HepG2 (cell line): ENCODE data around the gene KCTD14. TPM values are rescaled to one million over a fixed set of nuclear protein-coding genes. Genes with fewer than 3 reads are reported as not detected.

Source experiments
- HMG20A ChIP-seq: IDR thresholded peaks from 2 replicates; pipeline ENCODE4 v1.6.1; 2016; ENCODE audit warnings: borderline replicate concordance
- HMGXB3 ChIP-seq: sonication (generic); formaldehyde crosslinking; IDR thresholded peaks from 2 replicates; pipeline ENCODE4 v1.4.0; 2020; ENCODE audit warnings: missing genetic modification reagents, borderline replicate concordance
- NFE2 ChIP-seq: sonication (generic); formaldehyde crosslinking; IDR thresholded peaks from 2 replicates; pipeline ENCODE4 v1.4.0; 2020; ENCODE audit warnings: missing genetic modification reagents
- NFE2L2 ChIP-seq: fragments of 150-350 bp; IDR thresholded peaks from 2 replicates; pipeline ENCODE4 v1.6.1; 2014; ENCODE audit warnings: low read length
- NKX3-1 ChIP-seq: sonication (generic); formaldehyde crosslinking; IDR thresholded peaks from 2 replicates; pipeline ENCODE4 v1.5.0; 2020; ENCODE audit warnings: missing genetic modification reagents
- PLRG1 ChIP-seq: fragments of 450-650 bp; conservative IDR thresholded peaks from 2 replicates; pipeline ENCODE4 v1.6.1; 2016
- SSRP1 ChIP-seq: IDR thresholded peaks from 2 replicates; pipeline ENCODE4 v1.6.1; 2016; ENCODE audit warnings: control low read depth
- THAP9 ChIP-seq: sonication (generic); formaldehyde crosslinking; IDR thresholded peaks from 2 replicates; pipeline ENCODE4; 2020; ENCODE audit warnings: missing genetic modification reagents, mild to moderate bottlenecking, borderline replicate concordance
- YY1 ChIP-seq: IDR thresholded peaks from 2 replicates; pipeline ENCODE4 v1.6.1; 2011; ENCODE audit warnings: low read length, low read depth, moderate library complexity, mild to moderate bottlenecking; ENCODE audit not compliant: insufficient read depth, insufficient replicate concordance
- ZFY ChIP-seq: sonication (generic); formaldehyde crosslinking; IDR thresholded peaks from 2 replicates; pipeline ENCODE4 v1.4.0; 2020; ENCODE audit warnings: missing genetic modification reagents
- ZNF407 ChIP-seq: sonication (generic); formaldehyde crosslinking; IDR thresholded peaks from one replicate; pipeline ENCODE4 v1.5.1; 2020; ENCODE audit warnings: mild to moderate bottlenecking, missing genetic modification reagents; ENCODE audit errors: not compliant biosample characterization
- ZNF546 ChIP-seq: sonication (generic); formaldehyde crosslinking; conservative IDR thresholded peaks from 2 replicates; pipeline ENCODE4 v1.8.1; 2023; ENCODE audit warnings: mild to moderate bottlenecking, missing genetic modification reagents
- ZNF576 ChIP-seq: sonication (generic); formaldehyde crosslinking; IDR thresholded peaks from 2 replicates; pipeline ENCODE4 v1.4.0; 2020; ENCODE audit warnings: mild to moderate bottlenecking, missing genetic modification reagents
- polyA plus RNA-seq, 8 experiments: library from polyadenylated mRNA; depleted of rRNA in 3 of 8; stranded (reverse) in 7 of 8; unstranded in 1 of 8; fragments of >200 nt; fragmentation: Illumina TruSeq in 4 of 8; extraction: Trizol in 4 of 8; gene quantifications; 2 replicates each; pipeline versions ENCODE4 v1.2.1 to v1.2.3, GENCODE V29; 2011 to 2016; ENCODE audit warnings: low read depth in 4 of 8, missing spikeins in 1 of 8, mixed read lengths in 1 of 8; ENCODE audit not compliant: insufficient read depth in 1 of 8
- total RNA-seq, 5 experiments: library from RNA; depleted of rRNA; stranded (reverse); fragments of >200 nt; fragmentation: Illumina TruSeq; extraction: Trizol; gene quantifications; 2 replicates each; pipeline ENCODE4 v1.2.3, GENCODE V29; 2016; ENCODE audit warnings: low read depth in 1 of 5

KCTD14 gene
- total and polyA plus RNA-seq, 2 of the 13 experiments (the other 11 are each of a cell fraction or from before 2014, with no cell fraction given): 10.3 to 15.6 TPM

GRCh38 chr11:78061088-78061920, 38.2 kb upstream of the KCTD14 start (continued):
- TF ChIP-seq NFE2 (no peak), YY1 (no peak), ZNF546 (CRISPR knock-in tag) (no peak), ZNF407 (CRISPR knock-in tag) (no peak), ZNF576 (CRISPR knock-in tag) (no peak), PLRG1 (no peak), HMGXB3 (no peak), NKX3-1 (CRISPR knock-in tag) (no peak), SSRP1 (CRISPR knock-in tag) (no peak), HMG20A (peak; percentile 11; the same call in 1 of the 2 replicates), ZFY (CRISPR knock-in tag) (peak; percentile 65), NFE2L2 (0 out of 2 replicates have a peak, but pooled peaks have one; percentile 16), THAP9 (CRISPR knock-in tag) (no peak)
